Kidney (tissue), 14 donors: ENCODE data around the gene HRH2. TPM values are rescaled to one million over a fixed set of nuclear protein-coding genes. Genes with fewer than 3 reads are reported as not detected.

Experiments used
- DNase-seq, 5 donors: peaks; one replicate each; pipeline ENCODE4 v3.0.0-alpha.2; 2013 to 2020
- FAIRE-seq: peaks from 2 replicates; lab custom pipeline; 2012; peaks lifted over from hg19 to GRCh38; lab: Jason Lieb, UNC
- H3K27ac ChIP-seq, 2 donors: one replicate each; pipeline ENCODE4 v1.7.0; 2013; ENCODE audit warnings: low read depth in 2 of 2, low read length in 2 of 2, inconsistent platforms in 1 of 2
- H3K27me3 ChIP-seq: one replicate; pipeline ENCODE4 v1.7.1; 2013; ENCODE audit warnings: low read length, inconsistent platforms; ENCODE audit not compliant: control insufficient read depth, insufficient read depth
- H3K36me3 ChIP-seq, 3 donors: one replicate each; pipeline versions ENCODE4 v1.7.0 to v1.7.1; 2013; ENCODE audit warnings: low read length in 3 of 3, control low read depth in 1 of 3, inconsistent platforms in 1 of 3; ENCODE audit not compliant: insufficient read depth in 3 of 3, control insufficient read depth in 2 of 3
- H3K4me1 ChIP-seq, 3 donors: one replicate each; pipeline versions ENCODE4 v1.7.0 to v1.7.1; 2013; ENCODE audit warnings: low read length in 3 of 3, inconsistent platforms in 1 of 3, low read depth in 1 of 3; ENCODE audit not compliant: control insufficient read depth in 2 of 3, insufficient read depth in 2 of 3
- H3K4me3 ChIP-seq, 3 donors: one replicate each; pipeline versions ENCODE4 v1.7.0 to v1.8.1; 2013; ENCODE audit warnings: low read length in 3 of 3, control low read depth in 1 of 3, inconsistent platforms in 1 of 3
- H3K9ac ChIP-seq, 3 donors: one replicate each; pipeline versions ENCODE4 v1.7.0 to v1.7.1; 2013; ENCODE audit warnings: low read length in 3 of 3, control low read depth in 1 of 3, inconsistent platforms in 1 of 3
- H3K9me3 ChIP-seq, 3 donors: one replicate each; pipeline versions ENCODE4 v1.7.0 to v1.7.1; 2013; ENCODE audit warnings: low read length in 3 of 3, control low read depth in 1 of 3, inconsistent platforms in 1 of 3; ENCODE audit not compliant: control insufficient read depth in 2 of 3, insufficient read depth in 1 of 3
- CTCF ChIP-seq: IDR thresholded peaks from 3 replicates; pipeline ENCODE4 v1.5.1; 2012; ENCODE audit warnings: mild to moderate bottlenecking, moderate library complexity, borderline replicate concordance; ENCODE audit not compliant: insufficient read depth; ENCODE audit errors: extremely low read depth
- intact Hi-C: fragments of 100-400 bp; cut with DNase I; formaldehyde crosslinking; loops from one replicate; pipeline ENCODE4 v1.11.1; 2022
- polyA plus RNA-seq: library from polyadenylated mRNA; stranded (reverse); fragments of 350-450 nt; fragmentation: Illumina TruSeq; extraction: RNeasy Lipid Tissue Mini Kit (QIAGEN cat#74804); gene quantifications from one replicate; pipeline ENCODE4 v1.2.3, GENCODE V29; 2014; ENCODE audit warnings: low read depth, low replicate concordance; ENCODE audit not compliant: insufficient read depth
- total RNA-seq: library from RNA; stranded (reverse); fragmentation: NEBNext Ultra II Directional; extraction: Animal tissue kit (Norgen Biotek cat#: 25700); gene quantifications from one replicate; pipeline ENCODE4 v1.2.1, GENCODE V29; 2021
- donor health status: control.
- donor health status: control.
- donor health status: control.
- donor health status: control.
- donor health status: control.
- donor health status: DM: yes; HTN: yes; CAD: no.
- donor health status: Normal renal cell carcinoma (clear cell type).

Gene HRH2
- total and polyA plus RNA-seq, 2 donors from 2014 or later, result 1.9 to 10.6 TPM

DNA sequence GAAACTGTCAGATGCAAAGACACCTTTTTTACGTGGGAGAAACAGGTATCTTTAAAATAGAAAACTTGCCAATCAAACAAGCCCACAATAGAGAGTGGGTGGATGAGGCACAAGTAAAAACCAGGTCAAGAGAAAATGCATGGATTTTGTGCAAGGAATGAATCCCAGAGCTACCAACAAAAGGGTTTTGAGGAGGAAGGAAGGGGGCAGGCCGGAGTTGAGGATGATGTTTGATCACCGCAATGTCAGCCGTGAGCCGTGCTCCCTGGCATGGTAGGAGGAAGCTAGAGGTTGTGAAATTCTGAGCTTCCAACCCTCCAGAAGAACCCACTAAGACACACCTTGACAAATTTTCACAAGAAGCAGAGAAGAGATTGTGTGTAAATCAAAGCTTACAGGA is 53.2 kb downstream of the HRH2 start:
- H3K27ac ChIP-seq, result no peak overlapping the region
- no peak overlapping the region for H3K9ac ChIP-seq
- no peak for FAIRE-seq
- no peaks in the 10 kb centered on the region for H3K27me3 ChIP-seq
- H3K4me3 ChIP-seq, result no peak overlapping the region
- no peaks in the 10 kb centered on the region for H3K4me1 ChIP-seq
- no peaks in the 10 kb centered on the region for H3K36me3 ChIP-seq
- no peak for DNase-seq
- no peak for TF ChIP-seq CTCF
- intact Hi-C loops, result no loop called here
- H3K9me3 ChIP-seq, result peaks cover 0 to 9% (median 0%) of the 10 kb centered on the region in 3 donors

DNA sequence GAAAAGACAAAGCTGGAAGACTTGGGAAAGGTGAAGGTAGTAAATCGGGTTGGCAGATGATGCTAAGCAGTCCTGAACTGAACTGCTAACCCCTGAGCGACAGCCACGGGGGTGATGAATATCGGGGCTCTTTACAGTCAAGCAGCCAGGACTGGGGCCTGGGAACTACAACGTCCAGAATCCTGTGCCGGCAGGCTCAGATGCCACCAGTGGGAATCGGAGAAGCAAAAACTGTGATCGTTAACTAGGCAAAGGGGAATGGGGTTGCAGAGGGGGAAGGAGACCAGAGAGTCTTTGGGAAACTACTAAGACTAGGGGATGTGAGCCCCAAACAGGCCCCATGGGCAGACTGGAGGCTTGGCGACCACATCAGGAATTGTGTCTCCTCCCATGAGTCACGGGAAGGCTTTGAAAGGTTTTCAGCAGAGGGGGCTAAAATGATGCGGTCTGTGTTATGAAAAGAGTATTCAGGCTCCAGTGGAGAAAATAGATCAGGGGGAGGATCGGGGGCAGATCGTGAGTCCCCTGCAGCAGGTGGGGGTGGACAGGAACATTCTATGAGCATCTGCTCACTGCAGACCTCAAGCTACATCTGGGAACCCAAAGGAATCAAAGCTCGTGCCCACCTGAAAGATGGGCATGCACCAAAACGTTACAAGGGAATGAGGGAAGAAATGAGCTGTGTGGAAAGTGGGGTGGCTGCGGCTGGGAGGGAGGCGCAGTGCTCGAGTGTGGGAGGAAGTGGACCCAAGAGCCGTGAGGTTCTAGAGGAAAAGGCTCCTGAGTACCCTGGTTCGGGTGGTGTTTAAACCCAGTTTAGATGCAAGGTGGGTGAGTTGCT is 53.8 kb downstream of the HRH2 start:
- H3K9ac ChIP-seq, result no peak overlapping the region
- FAIRE-seq, result no peak
- peak in 1 of 5 donors; percentile 48 for DNase-seq
- no peak overlapping the region for H3K4me3 ChIP-seq
- H3K27ac ChIP-seq, result no peak overlapping the region
- intact Hi-C loops, result no loop called here
- TF ChIP-seq CTCF, result no peak
- H3K27me3 ChIP-seq, result no peaks in the 10 kb centered on the region
- H3K4me1 ChIP-seq, result no peaks in the 10 kb centered on the region
- peaks cover 0 to 13% (median 0%) of the 10 kb centered on the region in 3 donors for H3K9me3 ChIP-seq
- H3K36me3 ChIP-seq, result no peaks in the 10 kb centered on the region

DNA sequence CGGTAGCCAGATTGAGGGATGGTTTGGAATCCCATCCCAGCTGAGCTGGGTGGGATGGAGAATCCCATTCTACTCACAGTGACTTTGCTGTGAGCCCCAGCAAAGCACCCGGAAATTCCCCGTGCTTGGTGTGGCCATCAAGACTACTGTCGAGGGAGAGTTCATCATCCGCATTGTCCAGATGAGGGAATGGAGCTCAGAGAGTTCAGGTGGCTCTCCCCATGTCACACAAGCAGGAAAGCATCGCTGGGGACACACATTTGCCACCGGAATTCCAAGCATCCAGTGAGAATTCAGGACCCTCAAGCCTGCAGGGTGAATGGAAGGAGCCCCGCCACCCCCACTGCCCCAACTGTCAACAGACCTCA is 54.4 kb downstream of the HRH2 start:
- DNase-seq (no peak), FAIRE-seq (no peak)
- no peak overlapping the region for H3K9ac ChIP-seq
- no peaks in the 10 kb centered on the region for H3K36me3 ChIP-seq
- H3K9me3 ChIP-seq, result peaks cover 0 to 18% (median 0%) of the 10 kb centered on the region in 3 donors
- no peak overlapping the region for H3K4me3 ChIP-seq
- no peaks in the 10 kb centered on the region for H3K4me1 ChIP-seq
- intact Hi-C loops, result no loop called here
- H3K27me3 ChIP-seq, result no peaks in the 10 kb centered on the region
- TF ChIP-seq CTCF, result no peak
- no peak overlapping the region for H3K27ac ChIP-seq
